ENCODE data around the gene JAGN1.
"Not testable (repeated sequence)": the region's sequence is repeated elsewhere in the genome, so short reads cannot be mapped to it uniquely, and the experiment has no call there.

Gene JAGN1

DNA sequence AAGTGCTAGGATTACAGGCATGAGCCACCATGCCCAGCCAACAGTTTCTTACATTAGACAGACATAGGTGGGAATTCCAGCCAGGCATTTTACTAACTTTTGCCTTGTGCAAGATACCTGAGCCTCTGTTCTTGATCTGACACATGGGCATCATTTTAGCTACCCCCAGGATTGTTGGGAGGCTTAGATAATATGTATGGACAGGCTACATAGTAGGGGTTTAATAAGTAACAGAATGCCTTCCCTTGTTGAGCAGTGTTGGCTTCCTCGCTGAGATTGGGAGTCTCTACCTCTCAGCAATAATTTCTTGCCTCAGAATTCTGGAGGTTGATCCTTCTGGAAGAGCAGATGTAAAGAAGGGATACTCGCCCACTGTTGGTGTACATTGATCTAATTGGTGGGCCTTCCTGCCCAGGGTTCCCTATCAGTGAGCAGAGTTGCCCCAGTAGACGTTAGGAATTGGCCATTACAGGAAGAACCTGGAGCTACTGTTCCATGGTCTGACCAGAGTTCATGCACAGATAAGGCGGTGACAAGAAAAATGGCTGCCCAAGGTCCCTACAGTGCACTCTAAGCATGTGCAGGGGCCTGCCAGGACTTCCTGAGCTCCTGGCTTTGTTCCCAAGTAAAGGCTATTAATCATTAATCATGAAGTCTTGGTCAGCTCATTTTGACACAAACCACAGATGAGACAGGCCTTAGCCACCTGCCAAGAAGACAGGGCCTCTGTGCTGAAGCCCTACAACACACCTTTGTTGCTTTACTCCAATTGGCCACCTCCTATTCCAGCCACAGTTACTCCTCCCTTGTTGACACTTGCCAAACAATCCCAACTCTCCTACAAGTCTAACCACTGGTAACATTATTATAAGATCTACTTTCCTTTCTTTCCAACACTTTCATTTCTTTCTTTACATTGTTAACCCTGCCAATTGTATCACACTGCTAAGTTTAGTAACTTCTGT is 7.3 kb downstream of the JAGN1 start:
- DNase-seq (ENCODE audit: low read depth in 2 of 3, low spot score in 2 of 3): no peak

DNA sequence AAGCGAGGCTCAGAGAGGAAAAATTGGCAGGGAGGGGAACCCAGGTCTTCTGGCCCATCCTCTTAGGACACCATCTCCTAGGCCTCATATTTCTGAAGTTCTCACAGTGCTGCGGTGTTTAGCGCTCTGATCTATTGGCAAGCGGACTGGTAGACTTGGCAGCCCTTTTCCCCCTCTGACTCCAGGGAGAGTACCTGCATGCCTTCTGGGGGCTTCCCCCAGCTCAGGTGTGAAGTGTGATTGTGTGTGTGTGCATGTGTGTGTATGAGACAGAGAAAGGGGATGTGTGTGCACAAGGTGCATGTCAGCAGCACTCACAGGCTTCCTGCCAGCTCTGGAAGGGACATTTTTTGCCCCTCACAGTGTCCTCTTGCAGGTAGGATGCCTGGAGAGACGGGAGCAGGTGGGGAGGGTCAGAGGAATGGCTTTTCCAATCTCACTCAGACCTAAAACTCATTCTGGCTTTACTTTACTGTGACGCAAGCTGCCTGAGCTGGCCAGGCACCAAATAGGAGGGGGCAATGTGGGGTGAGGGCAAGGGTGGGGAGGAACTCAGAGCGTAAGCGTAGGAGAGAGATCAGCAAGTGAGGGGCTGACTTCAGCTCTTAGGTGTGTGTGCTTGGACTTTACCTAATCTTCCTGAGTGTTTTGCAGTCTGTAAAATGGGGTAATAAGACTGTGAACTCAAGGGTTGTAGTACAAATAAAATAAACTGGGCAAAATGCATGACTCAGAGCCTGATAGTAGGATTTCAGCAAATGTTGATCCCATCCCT is 8.2 kb downstream of the JAGN1 start:
- no peak for DNase-seq (ENCODE audit: low read depth in 2 of 3, low spot score in 2 of 3)

DNA sequence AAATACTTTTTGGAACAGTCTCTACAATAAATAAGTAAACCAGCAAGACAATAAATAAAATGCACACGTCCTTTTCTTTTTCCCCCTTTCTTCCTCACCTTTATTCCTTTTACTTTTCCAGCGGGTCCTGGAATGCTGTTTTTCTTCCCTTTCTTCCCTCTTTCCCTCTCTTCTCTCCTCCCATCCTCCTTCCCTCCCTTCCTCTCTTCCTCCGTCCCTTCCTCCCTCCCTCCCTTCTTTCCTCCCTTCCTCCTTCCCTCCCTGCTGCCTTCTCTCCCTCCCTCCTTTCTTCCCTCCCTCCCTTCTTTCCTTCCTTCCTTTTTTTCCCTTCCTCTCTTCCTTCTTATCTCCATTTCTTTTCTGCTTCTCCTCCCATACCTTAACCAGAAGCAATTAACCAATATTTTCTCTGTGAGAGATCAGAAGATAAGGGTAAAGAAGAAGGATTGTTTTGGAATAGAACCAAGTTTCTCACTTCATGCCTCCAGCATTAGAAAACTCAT is 8.9 kb downstream of the JAGN1 start:
- DNase-seq (ENCODE audit: low read depth in 2 of 3, low spot score in 2 of 3): no peak

DNA sequence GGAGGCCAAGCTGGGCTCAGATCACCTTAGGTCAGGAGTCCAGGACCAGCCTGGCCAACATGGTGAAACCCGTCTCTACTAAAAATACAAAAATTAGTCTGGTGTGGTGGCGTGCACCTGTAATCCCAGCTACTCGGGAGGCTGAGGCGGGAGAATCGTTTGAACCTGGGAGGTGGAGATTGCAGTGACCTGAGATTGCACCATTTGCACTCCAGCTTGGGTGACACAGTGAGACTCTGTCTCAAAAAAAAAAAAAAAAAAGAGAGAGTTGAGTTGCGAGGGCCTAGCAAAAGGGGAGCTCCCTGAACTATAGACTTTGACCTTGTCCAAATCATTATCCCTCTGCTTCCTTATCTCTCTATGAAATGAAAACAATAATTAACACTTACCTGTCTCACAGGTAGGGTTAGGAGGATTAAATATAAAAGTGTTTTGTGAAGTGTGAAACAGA is 10.6 kb downstream of the JAGN1 start:
- DNase-seq (ENCODE audit: low read depth in 2 of 3, low spot score in 2 of 3): not testable (repeated sequence)

DNA sequence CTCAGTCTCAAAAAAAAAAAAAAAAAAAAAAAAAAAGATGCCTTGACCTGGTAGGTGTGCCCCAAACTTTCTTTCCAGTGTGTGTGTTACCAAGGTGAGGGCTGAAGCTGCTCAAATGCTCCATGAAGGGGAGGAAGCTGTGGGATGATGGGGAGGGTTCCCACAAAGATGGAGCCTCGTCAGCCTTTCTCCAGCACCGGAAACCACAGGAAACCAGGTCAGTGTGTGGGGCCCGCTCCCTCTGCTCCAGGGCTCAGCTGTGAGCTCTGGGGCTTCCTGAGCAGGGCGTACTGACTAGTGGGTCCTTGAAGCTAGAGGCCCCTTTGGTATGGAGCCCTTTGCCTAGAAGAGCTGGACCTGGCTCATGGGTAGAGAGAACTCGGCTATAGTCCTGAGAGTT is 11.6 kb downstream of the JAGN1 start:
- DNase-seq (ENCODE audit: low read depth in 2 of 3, low spot score in 2 of 3): no peak

DNA sequence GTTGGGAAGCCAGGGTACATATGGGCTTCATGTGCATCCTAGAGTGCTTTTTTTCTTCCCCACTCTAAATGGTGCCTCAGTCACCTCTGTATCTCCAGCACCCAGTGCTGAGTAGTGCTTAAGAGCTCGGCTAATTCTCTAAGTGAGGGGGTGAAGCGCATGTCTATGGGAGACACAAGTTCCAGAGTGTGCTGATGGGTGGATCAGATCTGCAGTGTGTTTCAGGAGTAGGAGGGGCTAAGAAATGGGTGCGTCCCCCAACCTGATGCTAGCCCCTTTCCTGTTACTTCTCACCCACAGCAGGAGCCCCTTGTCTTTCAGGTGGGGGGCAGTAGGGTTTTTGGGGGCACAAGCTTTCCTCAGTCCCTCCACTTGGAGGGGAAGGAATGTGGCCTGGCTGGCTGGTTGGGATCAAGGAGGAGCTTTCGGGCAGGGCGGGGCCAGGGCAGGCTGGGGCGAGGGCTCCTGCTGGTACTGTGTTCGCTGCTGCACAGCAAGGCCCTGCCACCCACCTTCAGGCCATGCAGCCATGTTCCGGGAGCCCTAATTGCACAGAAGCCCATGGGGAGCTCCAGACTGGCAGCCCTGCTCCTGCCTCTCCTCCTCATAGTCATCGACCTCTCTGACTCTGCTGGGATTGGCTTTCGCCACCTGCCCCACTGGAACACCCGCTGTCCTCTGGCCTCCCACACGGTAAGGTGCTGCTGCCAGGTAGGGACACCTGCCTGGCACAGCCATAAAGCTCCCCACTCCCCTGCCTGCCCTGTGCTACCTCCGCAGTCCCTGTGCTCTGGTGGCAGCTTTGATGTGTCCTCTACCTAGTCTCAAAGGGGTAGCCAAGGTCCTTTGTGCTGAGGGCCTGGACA is 12.2 kb downstream of the JAGN1 start, which contains the start of gene IL17RE:
IL17RE (plus strand) TSS at position 477 of the 866 bp plus-strand sequence; CDS start at position 562, 85 bp downstream.
- no peak for DNase-seq (ENCODE audit: low read depth in 2 of 3, low spot score in 2 of 3)

DNA sequence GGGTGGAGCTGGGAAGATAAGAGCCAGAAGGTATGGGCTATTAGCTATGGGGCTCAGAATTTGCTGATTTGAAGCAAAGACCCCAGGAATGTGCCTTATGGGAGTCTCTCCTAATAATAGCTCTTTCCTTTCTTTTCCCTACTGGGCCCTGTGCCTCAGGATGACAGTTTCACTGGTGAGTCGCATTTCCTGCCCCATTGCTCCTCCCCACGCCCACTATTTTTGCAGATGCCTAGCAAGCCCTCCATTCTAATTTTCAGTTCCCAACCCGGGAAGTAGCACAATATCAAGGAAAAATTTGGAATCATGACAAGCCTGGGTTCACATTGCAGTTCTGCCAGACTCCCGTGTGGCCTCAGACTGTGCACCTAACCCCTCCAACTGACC is 12.8 kb downstream of the JAGN1 start:
- DNase-seq (ENCODE audit: low read depth in 2 of 3, low spot score in 2 of 3): no peak

DNA sequence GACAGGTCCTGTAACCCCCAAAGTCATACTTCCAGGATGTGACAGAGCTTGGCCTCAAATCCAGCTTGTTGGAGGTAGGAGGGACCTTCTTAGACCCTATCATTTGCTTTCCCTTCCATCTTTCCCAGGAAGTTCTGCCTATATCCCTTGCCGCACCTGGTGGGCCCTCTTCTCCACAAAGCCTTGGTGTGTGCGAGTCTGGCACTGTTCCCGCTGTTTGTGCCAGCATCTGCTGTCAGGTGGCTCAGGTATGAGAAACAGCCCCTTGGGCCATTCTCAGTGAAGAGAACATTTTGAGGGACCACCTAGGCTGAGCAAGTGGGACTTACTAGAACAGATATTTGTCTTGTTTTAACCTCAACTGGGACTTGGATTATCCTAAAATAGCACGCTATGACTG is 13.5 kb downstream of the JAGN1 start:
- DNase-seq (ENCODE audit: low read depth in 2 of 3, low spot score in 2 of 3): no peak

DNA sequence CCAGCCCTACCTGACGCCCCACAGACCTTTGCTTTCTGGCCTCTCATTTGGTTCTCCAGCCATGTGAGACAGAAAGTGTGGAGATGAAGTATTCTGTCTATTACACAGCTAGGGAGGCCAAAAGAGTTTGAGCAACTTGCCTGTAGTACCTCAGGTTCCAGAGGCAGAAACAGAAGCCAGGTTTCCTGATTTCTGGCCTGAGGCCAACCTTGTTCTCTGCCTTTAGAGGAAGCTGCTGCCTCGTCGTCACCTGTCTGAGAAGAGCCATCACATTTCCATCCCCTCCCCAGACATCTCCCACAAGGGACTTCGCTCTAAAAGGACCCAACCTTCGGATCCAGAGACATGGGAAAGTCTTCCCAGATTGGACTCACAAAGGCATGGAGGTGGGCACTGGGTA is 16.1 kb downstream of the JAGN1 start:
- no peak for DNase-seq (ENCODE audit: low read depth in 2 of 3, low spot score in 2 of 3)

DNA sequence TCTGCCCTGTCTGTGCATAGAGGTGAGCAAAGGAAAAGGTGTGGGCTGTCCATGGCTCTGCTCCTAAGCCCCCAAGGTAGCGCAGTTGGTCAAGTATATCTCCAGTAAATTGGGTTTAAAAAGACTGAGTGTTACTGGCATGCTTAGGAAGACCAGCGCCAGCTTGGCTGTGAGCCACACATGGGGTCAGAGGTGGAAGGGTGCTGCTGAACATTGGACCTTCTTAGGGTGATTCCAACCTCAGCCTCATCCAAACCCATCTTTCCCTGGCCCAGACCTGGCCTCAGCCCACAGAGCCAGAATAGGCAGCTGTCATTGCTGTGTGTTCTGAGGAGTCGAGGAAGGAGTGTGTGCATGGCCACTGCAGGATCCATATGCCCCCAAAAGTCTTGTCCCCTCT is 17.9 kb downstream of the JAGN1 start:
- no peak for DNase-seq (ENCODE audit: low read depth in 2 of 3, low spot score in 2 of 3)

DNA sequence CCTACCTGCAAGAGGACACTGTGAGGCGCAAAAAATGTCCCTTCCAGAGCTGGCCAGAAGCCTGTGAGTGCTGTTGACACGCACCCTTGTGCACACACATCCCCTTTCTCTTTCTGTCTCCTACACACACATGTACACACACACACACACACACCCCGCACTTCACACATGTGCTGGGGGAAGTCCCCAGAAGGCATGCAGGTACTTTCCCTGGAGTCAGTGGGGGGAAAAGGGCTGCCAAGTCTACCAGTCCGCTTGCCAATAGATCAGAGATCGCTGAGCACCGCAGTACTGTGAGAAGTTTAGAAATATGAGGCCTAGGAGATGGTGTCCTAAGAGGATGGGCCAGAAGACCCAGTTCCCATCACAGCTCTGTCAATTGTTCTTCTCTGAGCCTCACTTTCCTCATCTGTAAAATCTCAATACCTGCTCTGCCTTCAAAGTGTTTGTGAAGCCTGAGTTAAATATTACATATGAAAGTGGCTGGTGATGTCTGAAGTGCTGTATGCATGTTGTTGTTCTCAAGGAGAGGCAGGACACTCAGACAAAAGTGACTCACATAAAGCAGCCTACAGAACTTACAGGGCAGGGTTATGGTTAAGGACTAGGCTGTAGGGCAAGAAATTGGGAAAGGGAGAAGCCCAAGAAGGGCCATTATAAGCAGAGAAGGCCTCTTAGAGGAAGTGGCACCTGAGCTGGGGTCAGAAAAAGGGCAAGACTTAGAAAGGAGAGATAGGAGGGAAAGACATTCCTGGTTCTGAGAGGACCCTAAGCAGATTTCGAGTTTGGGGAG is 19.0 kb downstream of the JAGN1 start:
- DNase-seq (ENCODE audit: low read depth in 2 of 3, low spot score in 2 of 3): no peak

DNA sequence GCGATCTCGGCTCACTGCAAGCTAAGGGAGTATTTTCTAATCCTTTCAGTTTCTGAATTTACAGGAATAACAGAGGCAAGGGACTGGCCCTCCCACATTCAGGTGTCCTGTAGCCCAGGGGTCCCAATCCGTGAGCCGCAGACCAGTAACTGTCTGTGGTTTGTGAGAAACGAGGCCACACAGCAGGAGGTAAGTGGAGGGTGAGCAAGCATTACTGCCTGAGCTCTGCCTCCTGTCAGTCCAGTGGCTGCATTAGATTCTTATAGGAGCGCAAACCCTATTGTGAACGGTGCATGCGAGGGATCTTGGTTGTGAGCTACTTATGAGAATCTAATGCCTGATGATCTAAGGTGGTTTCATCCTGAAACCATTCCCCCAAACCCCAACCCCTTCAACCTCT is 21.5 kb downstream of the JAGN1 start:
- DNase-seq (ENCODE audit: low read depth in 2 of 3, low spot score in 2 of 3): no peak

DNA sequence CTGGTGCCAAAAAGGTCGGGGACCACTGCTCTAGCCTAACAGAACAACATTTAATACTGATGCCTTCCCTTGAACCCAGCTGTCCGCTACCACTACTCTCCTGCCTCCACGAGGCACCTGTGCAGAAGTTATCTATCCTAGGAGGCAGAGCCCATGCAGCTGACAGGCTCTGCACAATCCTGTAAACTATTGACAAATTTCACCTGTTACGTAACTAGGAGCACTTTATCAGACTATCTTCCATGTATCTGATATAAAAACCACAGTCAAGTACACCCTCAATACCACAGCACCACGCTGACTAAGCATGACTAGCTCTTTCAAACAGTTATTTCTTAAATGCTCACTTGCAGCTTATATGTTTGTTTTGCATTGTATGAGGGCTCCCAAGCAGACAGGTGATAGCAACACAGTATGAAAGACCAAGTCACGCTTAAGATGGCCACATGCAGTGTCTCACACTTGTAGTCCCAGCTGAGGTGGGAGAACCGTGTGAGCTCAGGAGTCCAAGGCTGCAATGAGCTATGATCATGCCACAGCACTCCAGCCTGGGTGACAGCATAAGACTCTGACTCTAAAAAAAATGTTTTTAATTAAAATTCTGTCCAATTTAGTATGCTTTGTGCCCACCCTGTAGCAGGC is 22.0 kb downstream of the JAGN1 start:
- DNase-seq (ENCODE audit: low read depth in 2 of 3, low spot score in 2 of 3): no peak

DNA sequence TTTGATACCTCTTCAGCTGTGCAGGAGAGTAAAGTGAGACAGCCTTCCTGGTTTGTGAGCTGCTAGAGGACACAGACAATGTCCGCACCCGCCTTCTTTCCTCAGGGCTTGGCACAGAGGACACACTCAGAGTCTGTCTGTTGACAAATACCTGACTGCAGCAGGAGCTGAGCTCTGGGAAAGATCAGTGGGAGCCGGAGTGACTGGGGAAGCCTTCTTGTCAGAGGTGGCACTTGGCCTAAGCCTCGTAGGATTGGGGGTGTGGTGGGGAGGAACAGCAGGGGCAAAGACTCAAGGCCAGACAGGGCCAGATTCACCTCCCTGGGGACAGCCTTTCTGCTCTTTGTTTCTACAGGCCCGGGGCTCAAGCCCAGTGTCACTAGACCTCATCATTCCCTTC is 23.2 kb downstream of the JAGN1 start:
- DNase-seq (ENCODE audit: low read depth in 2 of 3, low spot score in 2 of 3): no peak

DNA sequence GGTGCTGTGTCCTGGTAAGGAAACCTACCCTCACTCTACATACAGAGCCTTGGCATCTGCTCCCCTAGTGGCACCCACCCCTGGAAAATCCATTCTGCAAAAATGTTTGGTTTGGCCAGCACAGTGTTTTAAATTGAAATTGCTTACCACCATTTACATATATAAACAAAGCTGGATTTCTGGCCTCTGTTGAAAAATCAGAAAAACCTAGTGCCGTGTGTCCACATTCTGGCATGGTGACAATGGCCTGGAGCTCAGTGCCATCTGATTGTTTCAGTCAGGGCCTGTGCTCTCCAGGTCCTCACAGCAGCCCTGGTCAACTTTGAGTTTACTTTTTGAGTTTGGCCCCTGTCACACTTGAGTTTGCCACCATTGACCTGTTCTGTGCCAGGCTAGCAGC is 23.6 kb downstream of the JAGN1 start:
- no peak for DNase-seq (ENCODE audit: low read depth in 2 of 3, low spot score in 2 of 3)

DNA sequence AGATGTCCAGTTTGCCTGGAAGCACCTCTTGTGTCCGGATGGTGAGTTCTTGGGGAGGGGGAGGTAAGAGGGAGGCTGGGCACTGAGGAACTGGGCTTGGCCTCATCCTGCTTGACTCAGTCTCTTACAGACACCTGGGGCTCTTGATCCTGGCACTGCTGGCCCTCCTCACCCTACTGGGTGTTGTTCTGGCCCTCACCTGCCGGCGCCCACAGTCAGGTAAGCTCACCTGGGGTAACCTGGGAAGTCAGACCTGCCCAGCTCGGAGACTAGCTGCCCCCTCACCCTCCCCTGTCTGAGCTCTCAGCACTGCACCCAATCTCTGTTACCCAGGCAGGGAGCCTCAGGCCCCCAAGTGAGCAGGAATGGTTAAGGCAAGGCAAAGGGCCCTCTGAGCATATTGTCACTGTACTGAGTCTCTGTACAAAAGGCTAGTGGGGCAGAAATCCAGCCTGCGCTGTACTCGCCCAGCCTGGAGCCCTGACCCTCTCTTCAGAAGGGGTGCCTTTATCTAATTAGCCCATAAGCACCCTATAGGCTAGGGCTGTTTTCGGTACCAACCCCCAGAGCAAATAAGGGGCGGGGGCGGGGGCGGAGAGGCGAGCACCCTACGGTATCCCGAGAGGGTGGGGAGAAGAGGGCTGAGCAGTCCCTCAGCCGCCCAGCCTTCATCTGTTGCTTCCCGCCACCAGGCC is 24.3 kb downstream of the JAGN1 start:
- DNase-seq (ENCODE audit: low read depth in 2 of 3, low spot score in 2 of 3): no peak

DNA sequence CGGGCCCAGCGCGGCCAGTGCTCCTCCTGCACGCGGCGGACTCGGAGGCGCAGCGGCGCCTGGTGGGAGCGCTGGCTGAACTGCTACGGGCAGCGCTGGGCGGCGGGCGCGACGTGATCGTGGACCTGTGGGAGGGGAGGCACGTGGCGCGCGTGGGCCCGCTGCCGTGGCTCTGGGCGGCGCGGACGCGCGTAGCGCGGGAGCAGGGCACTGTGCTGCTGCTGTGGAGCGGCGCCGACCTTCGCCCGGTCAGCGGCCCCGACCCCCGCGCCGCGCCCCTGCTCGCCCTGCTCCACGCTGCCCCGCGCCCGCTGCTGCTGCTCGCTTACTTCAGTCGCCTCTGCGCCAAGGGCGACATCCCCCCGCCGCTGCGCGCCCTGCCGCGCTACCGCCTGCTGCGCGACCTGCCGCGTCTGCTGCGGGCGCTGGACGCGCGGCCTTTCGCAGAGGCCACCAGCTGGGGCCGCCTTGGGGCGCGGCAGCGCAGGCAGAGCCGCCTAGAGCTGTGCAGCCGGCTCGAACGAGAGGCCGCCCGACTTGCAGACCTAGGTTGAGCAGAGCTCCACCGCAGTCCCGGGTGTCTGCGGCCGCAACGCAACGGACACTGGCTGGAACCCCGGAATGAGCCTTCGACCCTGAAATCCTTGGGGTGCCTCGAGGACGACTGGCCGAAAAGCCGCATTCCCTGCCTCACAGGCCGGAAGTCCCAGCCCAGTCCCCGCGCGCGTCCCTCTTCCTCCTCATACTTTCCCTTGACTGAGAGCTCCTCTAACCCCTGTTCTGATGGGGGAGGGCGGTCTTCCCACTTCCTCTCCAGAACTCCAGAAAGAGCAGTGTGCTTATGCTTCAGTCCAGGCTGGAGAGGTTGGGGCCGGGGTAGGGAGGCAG is 25.1 kb downstream of the JAGN1 start:
- no peak for DNase-seq (ENCODE audit: low read depth in 2 of 3, low spot score in 2 of 3)

DNA sequence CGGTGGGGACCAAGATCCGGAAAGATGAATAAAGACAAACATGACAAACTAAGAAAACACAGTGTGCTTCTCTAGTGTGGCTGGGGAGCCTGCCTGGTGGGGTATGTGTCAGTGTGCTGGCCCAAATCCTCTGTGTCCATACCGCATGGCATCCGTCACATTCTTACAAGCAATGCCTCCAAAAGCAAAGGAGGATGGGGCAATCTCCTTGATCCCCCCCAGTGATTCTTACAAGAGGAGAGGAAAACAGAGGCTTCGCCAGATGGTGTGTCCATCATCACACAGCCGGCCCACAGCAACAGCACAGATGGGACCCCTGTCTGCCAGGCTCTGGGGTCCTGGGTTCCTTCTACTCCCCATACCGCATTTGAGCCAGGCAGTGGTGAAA is 25.9 kb downstream of the JAGN1 start:
- no peak for DNase-seq (ENCODE audit: low read depth in 2 of 3, low spot score in 2 of 3)

Data from activated CD8-positive, alpha-beta memory T cell treated with anti-CD3 and anti-CD28 coated beads for 48 hours (primary cell).